ENCODE data around the gene ZBED6. TPM values are rescaled to one million over a fixed set of nuclear protein-coding genes. Genes with fewer than 3 reads are reported as not detected.
"Not testable (repeated sequence)": the region's sequence is repeated elsewhere in the genome, so short reads cannot be mapped to it uniquely, and the experiment has no call there.

Gene ZBED6
- total RNA-seq = 10.6 and 11.2 TPM in 2 replicates

GRCh38 chr1:203795441-203796235, at the start of gene ZBED6, which contains the start of gene ZC3H11A:
TSS of gene ZBED6 (plus strand) at chr1:203795623. CDS start at chr1:203797523, 1,900 bp downstream.
TSS of gene ZC3H11A (plus strand) at chr1:203795623. CDS start at chr1:203817071, 21,448 bp downstream.
- peak; percentile 95 for DNase-seq (ENCODE audit: low read depth, low spot score)

GRCh38 chr1:203746281-203746680, 49.1 kb upstream of the ZBED6 start:
- no peak for DNase-seq (ENCODE audit: low read depth, low spot score)

GRCh38 chr1:203751051-203751450, 44.4 kb upstream of the ZBED6 start:
- no peak for DNase-seq (ENCODE audit: low read depth, low spot score)

- not testable (repeated sequence) for DNase-seq (ENCODE audit: low read depth, low spot score)
Measured at GRCh38 chr1:203751618-203752361, 43.6 kb upstream of the ZBED6 start.

- DNase-seq (ENCODE audit: low read depth, low spot score) = no peak
Measured at GRCh38 chr1:203754455-203754864, 41.0 kb upstream of the ZBED6 start.

GRCh38 chr1:203756036-203756435, 39.4 kb upstream of the ZBED6 start:
- no peak for DNase-seq (ENCODE audit: low read depth, low spot score)

GRCh38 chr1:203758749-203759148, 36.7 kb upstream of the ZBED6 start:
- not testable (repeated sequence) for DNase-seq (ENCODE audit: low read depth, low spot score)

GRCh38 chr1:203760506-203760905, 34.9 kb upstream of the ZBED6 start:
- no peak for DNase-seq (ENCODE audit: low read depth, low spot score)

- not testable (repeated sequence) for DNase-seq (ENCODE audit: low read depth, low spot score)
Measured at GRCh38 chr1:203761958-203762357, 33.5 kb upstream of the ZBED6 start.

- DNase-seq (ENCODE audit: low read depth, low spot score) = no peak
Measured at GRCh38 chr1:203763505-203763904, 31.9 kb upstream of the ZBED6 start.

- no peak for DNase-seq (ENCODE audit: low read depth, low spot score)
Measured at GRCh38 chr1:203764105-203765028, 31.1 kb upstream of the ZBED6 start.

- DNase-seq (ENCODE audit: low read depth, low spot score) = no peak
Measured at GRCh38 chr1:203765029-203765837, 30.2 kb upstream of the ZBED6 start, which contains the start of gene LAX1. TSS of gene LAX1 (plus strand) at chr1:203765183. CDS start at chr1:203765566, 383 bp downstream.

GRCh38 chr1:203768256-203768655, 27.2 kb upstream of the ZBED6 start:
- DNase-seq (ENCODE audit: low read depth, low spot score) = no peak

GRCh38 chr1:203769505-203770343, 25.7 kb upstream of the ZBED6 start:
- DNase-seq (ENCODE audit: low read depth, low spot score) = peak; percentile 59

- no peak for DNase-seq (ENCODE audit: low read depth, low spot score)
Measured at GRCh38 chr1:203771901-203772301, 23.5 kb upstream of the ZBED6 start.

- no peak for DNase-seq (ENCODE audit: low read depth, low spot score)
Measured at GRCh38 chr1:203772836-203773235, 22.6 kb upstream of the ZBED6 start.

GRCh38 chr1:203776636-203777035, 18.8 kb upstream of the ZBED6 start:
- no peak for DNase-seq (ENCODE audit: low read depth, low spot score)

GRCh38 chr1:203777596-203777995, 17.8 kb upstream of the ZBED6 start:
- DNase-seq (ENCODE audit: low read depth, low spot score) = no peak

- no peak for DNase-seq (ENCODE audit: low read depth, low spot score)
Measured at GRCh38 chr1:203778146-203778545, 17.3 kb upstream of the ZBED6 start.
